Motor neuron (in vitro differentiated cells): ENCODE measurements around the gene TCP11L2. TPM values are rescaled to one million over a fixed set of nuclear protein-coding genes. Genes with fewer than 3 reads are reported as not detected.

Source experiments
- ATAC-seq, 8 experiments: fragments of 200-7000 bp; cut with Tn5 transposase; replicated peaks in 6 of 8; 2 replicates each; pipeline ENCODE4 v1.8.0; 2021; ENCODE audit warnings: mild to moderate bottlenecking in 8 of 8, moderate library complexity in 8 of 8
- H3K27ac ChIP-seq, 2 donors: fragments of 250-450 bp; sonication (Bioruptor Pico); 2 replicates each; pipeline ENCODE4 v1.9.0; 2021; ENCODE audit warnings: antibody characterized with exemption in 2 of 2, mild to moderate bottlenecking in 2 of 2, moderate library complexity in 1 of 2
- H3K4me1 ChIP-seq, 2 donors: fragments of 250-450 bp; sonication (Bioruptor Pico); replicated peaks in 1 of 2; 2 replicates each; pipeline ENCODE4 v1.6.1; 2021; ENCODE audit warnings: antibody characterized with exemption in 2 of 2, mild to moderate bottlenecking in 2 of 2, moderate library complexity in 1 of 2
- H3K4me3 ChIP-seq, 5 donors: fragments of 250-450 bp; sonication (Bioruptor Pico); 2 replicates each; pipeline ENCODE4 v1.9.0; 2021; ENCODE audit warnings: antibody characterized with exemption in 5 of 5, mild to moderate bottlenecking in 5 of 5, moderate library complexity in 4 of 5
- WGBS, 10 experiments: fragments of 450-650 bp; shearing (Covaris generic); methylation state at CpG; one replicate each; pipeline ENCODE4 v1.0.0; 2022; 5-methylcytosine and 5-hydroxymethylcytosine counted together
- in situ Hi-C, 9 experiments: fragments of 400-800 bp; cut with MboI; loops; one replicate each; pipeline ENCODE4 v1.15.0; 2021; ENCODE audit warnings: low sequenced_read_pairs in 9 of 9, low pct_unique_long_range_greater_than_20kb in 2 of 9; ENCODE audit not compliant: unreplicated experiment in 9 of 9
- total RNA-seq, 8 experiments: library from RNA; unstranded; fragments of 300-600 nt; gene quantifications; 2 replicates each; pipeline versions ENCODE4 v1.2.3 to v1.2.4, GENCODE V29; 2022

The TCP11L2 gene
- total RNA-seq, 8 experiments from 2014 or later = 6.7 to 43.0 (median 14.2) TPM

DNA sequence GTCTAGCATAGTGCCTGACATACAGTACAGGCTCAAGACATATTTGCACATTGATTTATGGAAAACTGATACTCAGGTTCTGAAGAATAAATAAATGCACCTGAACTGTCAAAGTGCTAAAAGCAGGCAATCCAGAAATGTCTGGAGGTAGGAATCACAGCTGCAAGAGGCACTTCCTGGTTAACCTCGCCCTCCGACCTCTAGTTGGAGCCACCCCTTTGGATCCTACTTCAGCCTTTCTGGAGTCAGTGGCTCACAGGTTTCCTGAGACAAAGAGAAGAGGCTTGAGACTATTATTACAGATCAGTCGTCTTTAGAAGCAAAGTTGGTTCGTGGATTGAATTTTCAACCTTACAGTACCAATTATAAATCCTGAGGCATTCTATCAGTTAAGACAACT lies 13.0 kb downstream of the TCP11L2 start:
- H3K27ac ChIP-seq = no peak overlapping the region
- no peak for ATAC-seq
- no peak overlapping the region for H3K4me3 ChIP-seq
- in situ Hi-C loops = no loop called here
- WGBS, 10 experiments = 17 to 100% (median 88%) methylated on average over 1 to 4 of the region's 4 CpGs
- no peaks in the 10 kb centered on the region for H3K4me1 ChIP-seq

DNA sequence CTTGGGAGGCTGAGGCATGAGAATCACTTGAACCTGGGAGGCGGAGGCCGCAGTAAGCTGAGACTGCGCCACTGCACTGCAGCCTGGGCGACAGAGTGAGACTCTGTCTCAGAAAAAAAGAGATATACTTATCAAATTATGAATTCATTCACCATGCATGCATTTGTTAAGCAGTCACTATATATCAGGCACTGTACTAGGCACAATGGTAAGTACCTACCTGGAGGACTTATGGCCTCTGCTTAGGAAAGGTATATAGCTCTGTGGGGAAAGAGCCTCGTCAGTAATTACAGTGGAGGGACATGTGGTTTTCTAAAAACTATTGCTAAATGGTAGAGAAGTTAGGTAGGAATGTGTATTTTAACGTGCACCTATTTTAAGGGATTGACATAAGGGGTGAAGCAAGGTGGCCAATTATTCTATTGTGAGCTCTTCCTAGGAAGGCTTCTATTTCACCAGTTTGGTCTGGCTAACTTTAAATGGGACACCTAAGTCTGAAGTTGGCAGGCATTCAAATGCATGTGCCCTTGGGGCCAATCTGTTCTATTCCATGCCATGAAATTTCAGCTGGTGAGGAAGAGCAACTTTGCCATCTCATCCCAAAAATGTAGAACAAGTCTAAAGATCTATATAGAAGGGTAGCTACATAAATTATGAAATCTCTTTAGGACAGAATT lies 15.0 kb downstream of the TCP11L2 start:
- in situ Hi-C loops = no loop called here
- Histone ChIP-seq H3K4me3 (no peak overlapping the region), H3K27ac (no peak overlapping the region), H3K4me1 (no peaks in the 10 kb centered on the region)
- WGBS, 10 experiments = 60 to 100% (median 89%) methylated on average over 1 to 5 of the region's 6 CpGs; no CpG with 5 or more reads in 4 of the 10 experiments
- ATAC-seq = peak in 1 of 8 experiments; percentile 52

DNA sequence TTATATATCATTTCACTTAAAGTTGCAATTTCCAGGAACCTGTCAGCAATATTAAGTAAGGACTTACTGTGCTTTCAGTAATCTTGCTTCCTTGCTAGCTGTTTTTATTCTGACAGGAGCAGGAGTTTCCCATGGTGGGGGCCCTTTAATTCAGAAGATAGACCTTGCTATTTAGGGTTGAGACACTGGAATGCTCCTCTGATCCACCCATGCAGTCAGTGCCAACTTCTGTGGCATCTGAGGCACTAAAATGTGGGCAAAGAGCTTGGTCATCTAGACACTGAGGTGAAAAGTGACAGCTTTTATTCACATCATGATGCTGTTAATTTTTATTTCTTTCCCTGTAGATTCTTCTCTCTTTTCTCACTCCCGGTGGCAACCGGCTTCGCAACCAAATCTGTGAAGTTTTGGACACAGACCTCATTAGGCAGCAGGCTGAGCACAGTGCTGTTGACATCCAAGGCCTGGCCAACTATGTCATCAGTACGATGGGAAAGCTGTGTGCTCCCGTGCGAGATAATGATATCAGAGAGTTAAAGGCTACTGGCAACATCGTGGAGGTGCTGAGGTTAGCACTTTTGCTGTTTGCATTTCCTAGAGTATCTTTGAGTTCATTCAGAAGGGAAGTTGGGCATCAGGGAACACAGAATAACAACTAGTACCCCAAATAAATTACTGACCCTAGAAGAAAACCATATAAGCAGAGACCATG lies 18.8 kb downstream of the TCP11L2 start:
- Histone ChIP-seq H3K27ac (no peak overlapping the region), H3K4me3 (no peak overlapping the region), H3K4me1 (no peaks in the 10 kb centered on the region)
- 40 to 82% (median 73%) methylated on average over 2 to 7 of the region's 7 CpGs; no CpG with 5 or more reads in 3 of the 10 experiments for WGBS, 10 experiments
- in situ Hi-C loops = no loop called here
- no peak for ATAC-seq

- 90 to 100% (median 97%) methylated on average over 1 to 2 of the region's 2 CpGs; no CpG with 5 or more reads in 1 of the 10 experiments for WGBS, 10 experiments
- Histone ChIP-seq H3K4me3 (no peak overlapping the region), H3K4me1 (no peaks in the 10 kb centered on the region), H3K27ac (no peak overlapping the region)
- in situ Hi-C loops = no loop called here
- no peak for ATAC-seq
Measured at GRCh38 chr12:106323537-106323936, 21.0 kb downstream of the TCP11L2 start.

DNA sequence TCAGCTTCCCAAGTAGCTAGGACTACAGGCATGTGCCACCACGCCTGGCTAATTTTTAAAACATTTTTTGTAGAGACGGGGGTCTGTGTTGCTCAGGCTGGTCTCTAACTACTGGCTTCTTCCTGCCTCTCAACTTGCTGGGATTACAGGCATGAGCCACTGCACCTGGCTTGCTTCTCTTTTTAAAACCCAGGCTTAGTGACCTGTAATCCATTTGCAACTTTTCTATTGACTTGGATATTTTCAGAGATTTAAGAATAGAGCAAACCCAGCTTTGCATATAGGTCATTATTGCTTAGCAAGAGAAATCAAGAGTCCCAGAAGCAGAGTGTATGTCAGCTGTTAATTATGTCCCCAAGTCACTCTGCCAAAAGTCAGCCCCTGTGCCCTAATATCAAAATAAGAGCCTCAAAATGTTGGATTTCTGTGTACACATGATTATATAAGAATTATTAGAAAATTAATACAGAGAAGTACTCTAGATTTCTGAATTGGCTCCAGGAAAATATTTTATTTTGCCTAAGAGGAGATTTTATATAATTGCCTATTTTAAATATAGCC lies 24.9 kb downstream of the TCP11L2 start:
- ATAC-seq = no peak
- in situ Hi-C loops = loop anchor here in 1 of 9 experiments (25.0 kb wide), 1 partner anchor 90 kb away; the partner anchor contains the start of gene CKAP4
- no peak overlapping the region for H3K4me3 ChIP-seq
- 32 to 86% (median 44%) methylated on average over 1 to 2 of the region's 2 CpGs; no CpG with 5 or more reads in 2 of the 10 experiments for WGBS, 10 experiments
- H3K27ac ChIP-seq = no peak overlapping the region
- peaks cover 7 to 10% of the 10 kb centered on the region in 2 donors for H3K4me1 ChIP-seq

GRCh38 chr12:106328735-106329134 lies 26.2 kb downstream of the TCP11L2 start:
- in situ Hi-C loops = loop anchor here in 1 of 9 experiments (25.0 kb wide), 1 partner anchor 91 kb away; the partner anchor contains the start of gene CKAP4
- Histone ChIP-seq H3K4me3 (no peak overlapping the region), H3K27ac (no peak overlapping the region), H3K4me1 (peaks cover 7 to 10% of the 10 kb centered on the region in 2 donors)
- WGBS, 10 experiments = 42 to 93% (median 70%) methylated on average over 2 to 6 of the region's 7 CpGs; no CpG with 5 or more reads in 3 of the 10 experiments
- no peak for ATAC-seq

- 10 to 85% (median 33%) methylated on average over 2 to 12 of the region's 12 CpGs; no CpG with 5 or more reads in 1 of the 10 experiments for WGBS, 10 experiments
- no peak overlapping the region for H3K27ac ChIP-seq
- in situ Hi-C loops = loop anchor here in 1 of 9 experiments (25.0 kb wide), 1 partner anchor 92 kb away; the partner anchor contains the start of gene CKAP4
- H3K4me3 ChIP-seq = no peak overlapping the region
- ATAC-seq = peak in 7 of 8 experiments; percentile 16 to 83 (median 34)
- H3K4me1 ChIP-seq = peaks cover 7 to 10% of the 10 kb centered on the region in 2 donors
Measured at GRCh38 chr12:106329231-106329982, 26.9 kb downstream of the TCP11L2 start.

DNA sequence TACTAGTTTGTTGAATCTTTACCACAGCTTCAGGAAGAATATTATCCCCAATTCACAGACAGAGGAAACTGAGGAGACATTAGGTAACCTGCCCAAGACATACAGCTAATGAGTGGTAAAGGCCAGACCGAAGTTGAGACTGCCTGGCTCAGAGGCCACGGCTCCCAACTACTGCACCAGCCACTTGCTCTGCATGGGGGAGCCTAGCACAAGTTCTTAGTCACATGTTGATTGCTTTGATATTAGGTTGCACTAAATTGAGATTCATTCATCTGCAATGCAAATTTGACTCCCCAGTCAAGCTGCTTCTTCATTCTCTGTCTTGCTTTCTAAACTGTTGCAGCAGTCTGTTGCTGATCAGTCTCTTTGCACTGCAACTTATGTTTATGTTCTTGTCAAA lies 29.1 kb downstream of the TCP11L2 start:
- H3K4me1 ChIP-seq = peaks cover 7 to 10% of the 10 kb centered on the region in 2 donors
- 45 to 100% (median 80%) methylated on average over 1 to 2 of the region's 2 CpGs; no CpG with 5 or more reads in 5 of the 10 experiments for WGBS, 10 experiments
- in situ Hi-C loops = loop anchor here in 1 of 9 experiments (25.0 kb wide), 1 partner anchor 94 kb away; the partner anchor contains the start of gene CKAP4
- no peak overlapping the region for H3K4me3 ChIP-seq
- H3K27ac ChIP-seq = no peak overlapping the region
- ATAC-seq = peak in 5 of 8 experiments; percentile 24 to 95 (median 87)

DNA sequence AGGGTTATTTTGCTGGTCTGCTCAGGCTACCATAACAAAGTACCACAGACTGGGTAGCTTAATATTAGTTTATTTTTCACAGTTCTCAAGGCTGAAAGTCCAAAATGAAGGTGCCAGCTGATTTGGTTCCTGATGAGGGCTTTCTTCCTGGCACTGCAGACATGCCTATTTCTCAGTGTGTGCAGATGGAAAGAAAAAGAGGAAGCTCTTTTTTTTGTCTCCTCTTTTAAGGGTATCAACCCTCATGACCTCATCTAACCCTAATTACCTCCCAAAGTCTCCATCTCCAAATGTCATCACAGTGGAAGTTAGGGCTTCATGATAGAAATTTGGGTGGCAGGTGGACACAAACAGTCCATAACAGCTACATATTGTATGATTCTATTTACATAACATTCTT lies 30.0 kb downstream of the TCP11L2 start:
- Histone ChIP-seq H3K4me1 (peaks cover 7 to 10% of the 10 kb centered on the region in 2 donors), H3K4me3 (no peak overlapping the region), H3K27ac (no peak overlapping the region)
- in situ Hi-C loops = loop anchor here in 1 of 9 experiments (25.0 kb wide), 1 partner anchor 95 kb away; the partner anchor contains the start of gene CKAP4
- no peak for ATAC-seq

GRCh38 chr12:106333010-106333409 lies 30.5 kb downstream of the TCP11L2 start:
- no peak for ATAC-seq
- H3K27ac ChIP-seq = no peak overlapping the region
- in situ Hi-C loops = loop anchor here in 1 of 9 experiments (25.0 kb wide), 1 partner anchor 96 kb away; the partner anchor contains the start of gene CKAP4
- peaks cover 7 to 10% of the 10 kb centered on the region in 2 donors for H3K4me1 ChIP-seq
- WGBS, 10 experiments = 0 to 100% (median 78%) methylated on average over 1 to 2 of the region's 2 CpGs
- no peak overlapping the region for H3K4me3 ChIP-seq

DNA sequence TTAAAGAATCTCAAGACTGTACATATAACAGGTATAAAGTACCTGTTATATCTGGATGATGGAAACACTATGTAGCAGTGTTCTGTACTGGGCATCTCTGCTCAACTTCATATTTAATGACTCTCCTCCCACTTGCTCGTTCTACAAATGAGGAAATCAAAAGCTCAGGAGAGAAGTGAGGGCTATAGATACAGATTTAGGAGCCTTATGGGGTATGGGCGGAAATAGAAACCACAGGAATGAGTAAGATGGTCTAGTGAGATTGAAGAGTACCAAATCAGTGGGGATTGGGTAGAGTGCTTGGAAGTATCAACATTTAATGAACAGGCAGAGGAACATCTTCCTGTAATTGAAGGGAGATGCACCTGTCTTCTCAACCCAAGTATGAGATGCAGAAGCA lies 31.2 kb downstream of the TCP11L2 start:
- 13 to 92% (median 69%) methylated on average over 1 to 2 of the region's 2 CpGs; no CpG with 5 or more reads in 2 of the 10 experiments for WGBS, 10 experiments
- no peak overlapping the region for H3K4me3 ChIP-seq
- peaks cover 5 to 9% of the 10 kb centered on the region in 2 donors for H3K4me1 ChIP-seq
- H3K27ac ChIP-seq = no peak overlapping the region
- in situ Hi-C loops = loop anchor here in 1 of 9 experiments (25.0 kb wide), 1 partner anchor 96 kb away; the partner anchor contains the start of gene CKAP4
- ATAC-seq = no peak
